HepG2 (cell line): Measurements from ENCODE around the gene KLHDC4. TPM values are rescaled to one million over a fixed set of nuclear protein-coding genes. Genes with fewer than 3 reads are reported as not detected.

ENCODE experiments used
- BCL3 ChIP-seq: sonication (generic); formaldehyde crosslinking; IDR thresholded peaks from 2 replicates; pipeline ENCODE4 v1.5.1; 2020; ENCODE audit warnings: mild to moderate bottlenecking, missing genetic modification reagents, moderate library complexity
- BRF2 ChIP-seq: sonication (generic); formaldehyde crosslinking; IDR thresholded peaks from 2 replicates; pipeline ENCODE4 v1.8.1; 2022; ENCODE audit warnings: mild to moderate bottlenecking, missing genetic modification reagents
- HDAC6 ChIP-seq: fragments of 200-600 bp; sonication (generic); IDR thresholded peaks from 2 replicates; pipeline ENCODE4 v1.7.0; 2017; ENCODE audit warnings: mild to moderate bottlenecking, antibody characterized with exemption, low read length, low read depth
- PBX3 ChIP-seq: sonication (generic); formaldehyde crosslinking; IDR thresholded peaks from 2 replicates; pipeline ENCODE4 v1.8.1; 2023; ENCODE audit warnings: missing genetic modification reagents, inconsistent platforms, borderline replicate concordance
- PRMT3 ChIP-seq: sonication (generic); formaldehyde crosslinking; IDR thresholded peaks from 2 replicates; pipeline ENCODE4 v1.8.1; 2022; ENCODE audit warnings: low read depth, mild to moderate bottlenecking, moderate library complexity, missing genetic modification reagents, borderline replicate concordance
- RORA ChIP-seq: sonication (generic); formaldehyde crosslinking; IDR thresholded peaks from 2 replicates; pipeline ENCODE4 v1.5.0; 2020; ENCODE audit warnings: mild to moderate bottlenecking, missing genetic modification reagents, moderate library complexity
- SMAD9 ChIP-seq: sonication (generic); formaldehyde crosslinking; IDR thresholded peaks from 2 replicates; pipeline ENCODE4 v1.5.1; 2020; ENCODE audit warnings: mild to moderate bottlenecking, missing genetic modification reagents
- ZBTB14 ChIP-seq: sonication (generic); formaldehyde crosslinking; IDR thresholded peaks from 2 replicates; pipeline ENCODE4 v1.4.0; 2020; ENCODE audit warnings: missing genetic modification reagents
- ZBTB33 ChIP-seq: sonication (generic); formaldehyde crosslinking; IDR thresholded peaks from 2 replicates; pipeline ENCODE4 v1.4.0; 2020; ENCODE audit warnings: missing genetic modification reagents
- ZHX1 ChIP-seq: sonication (generic); formaldehyde crosslinking; IDR thresholded peaks from 2 replicates; pipeline ENCODE4 v1.8.1; 2022; ENCODE audit warnings: low read depth, mild to moderate bottlenecking, missing genetic modification reagents
- ZNF17 ChIP-seq: sonication (generic); formaldehyde crosslinking; IDR thresholded peaks from 2 replicates; pipeline ENCODE4 v1.5.0; 2020; ENCODE audit warnings: mild to moderate bottlenecking, missing genetic modification reagents
- ZNF382 ChIP-seq: sonication (generic); formaldehyde crosslinking; IDR thresholded peaks from 2 replicates; pipeline ENCODE4 v1.5.0; 2020; ENCODE audit warnings: missing genetic modification reagents, mild to moderate bottlenecking, borderline replicate concordance
- ZNF430 ChIP-seq: sonication (generic); formaldehyde crosslinking; IDR thresholded peaks from 2 replicates; pipeline ENCODE4 v1.9.0; 2021; ENCODE audit warnings: mild to moderate bottlenecking, missing genetic modification reagents
- ZNF530 ChIP-seq: sonication (generic); formaldehyde crosslinking; IDR thresholded peaks from 2 replicates; pipeline ENCODE4 v1.5.0; 2020; ENCODE audit warnings: low read depth, mild to moderate bottlenecking, missing genetic modification reagents
- ZNF766 ChIP-seq: sonication (generic); formaldehyde crosslinking; IDR thresholded peaks from 2 replicates; pipeline ENCODE4 v1.5.0; 2020; ENCODE audit warnings: missing genetic modification reagents, borderline replicate concordance
- ZNF780A ChIP-seq: sonication (generic); formaldehyde crosslinking; IDR thresholded peaks from 2 replicates; pipeline ENCODE4 v1.8.0; 2022; ENCODE audit warnings: mild to moderate bottlenecking, missing genetic modification reagents, moderate library complexity
- ZNF781 ChIP-seq: sonication (generic); formaldehyde crosslinking; IDR thresholded peaks from 2 replicates; pipeline ENCODE4 v1.5.1; 2020; ENCODE audit warnings: borderline replicate concordance, mild to moderate bottlenecking, missing genetic modification reagents; ENCODE audit errors: not compliant biosample characterization
- ZSCAN29 ChIP-seq: sonication (generic); formaldehyde crosslinking; conservative IDR thresholded peaks from 2 replicates; pipeline ENCODE4 v1.4.0; 2020; ENCODE audit warnings: mild to moderate bottlenecking, missing genetic modification reagents
- polyA plus RNA-seq, 8 experiments: library from polyadenylated mRNA; depleted of rRNA in 3 of 8; stranded (reverse) in 7 of 8; unstranded in 1 of 8; fragments of >200 nt; fragmentation: Illumina TruSeq in 4 of 8; extraction: Trizol in 4 of 8; gene quantifications; 2 replicates each; pipeline versions ENCODE4 v1.2.1 to v1.2.3, GENCODE V29; 2011 to 2016; ENCODE audit warnings: low read depth in 4 of 8, missing spikeins in 1 of 8, mixed read lengths in 1 of 8; ENCODE audit not compliant: insufficient read depth in 1 of 8
- total RNA-seq, 5 experiments: library from RNA; depleted of rRNA; stranded (reverse); fragments of >200 nt; fragmentation: Illumina TruSeq; extraction: Trizol; gene quantifications; 2 replicates each; pipeline ENCODE4 v1.2.3, GENCODE V29; 2016; ENCODE audit warnings: low read depth in 1 of 5

The KLHDC4 gene
- total and polyA plus RNA-seq, 2 of the 13 experiments (the other 11 are each of a cell fraction or from before 2014, with no cell fraction given): 18.7 to 31.8 TPM

- TF ChIP-seq BRF2 (CRISPR knock-in tag) (peak; percentile 87), ZNF781 (CRISPR knock-in tag) (peak; percentile 93), ZNF780A (CRISPR knock-in tag) (no peak), ZBTB33 (no peak), PRMT3 (CRISPR knock-in tag) (no peak), RORA (no peak), ZNF766 (CRISPR knock-in tag) (0 out of 2 replicates have a peak, but pooled peaks have one; percentile 53), PBX3 (CRISPR knock-in tag) (0 out of 2 replicates have a peak, but pooled peaks have one; percentile 52), ZNF17 (CRISPR knock-in tag) (no peak), HDAC6 (no peak), ZHX1 (CRISPR knock-in tag) (no peak), BCL3 (peak; percentile 78; the same call in 1 of the 2 replicates), ZNF530 (CRISPR knock-in tag) (0 out of 2 replicates have a peak, but pooled peaks have one; percentile 33), ZNF430 (CRISPR knock-in tag) (no peak; the same call in 1 of the 2 replicates), ZSCAN29 (CRISPR knock-in tag) (no peak), ZBTB14 (CRISPR knock-in tag) (no peak), SMAD9 (no peak), ZNF382 (CRISPR knock-in tag) (no peak)
These were observed at the start of gene KLHDC4 (continued) for GRCh38 chr16:87765776-87766484.
